Osteocyte (in vitro differentiated cells): ENCODE measurements around the gene RIMOC1. TPM values are rescaled to one million over a fixed set of nuclear protein-coding genes. Genes with fewer than 3 reads are reported as not detected.

Experiments used
- DNase-seq: peaks from one replicate; pipeline ENCODE4 v3.0.0; 2021; ENCODE audit warnings: mixed read lengths; ENCODE audit not compliant: unreplicated experiment; ENCODE audit errors: extremely low spot score
- H3K27ac Mint-ChIP-seq: one replicate; pipeline ENCODE4 v1.8.0; 2021; ENCODE audit warnings: mild to moderate bottlenecking, mixed read lengths; ENCODE audit not compliant: unreplicated experiment
- H3K27me3 Mint-ChIP-seq: one replicate; pipeline ENCODE4 v1.8.0; 2021; ENCODE audit warnings: mixed read lengths; ENCODE audit not compliant: unreplicated experiment
- H3K36me3 Mint-ChIP-seq: one replicate; pipeline ENCODE4 v1.8.0; 2021; ENCODE audit warnings: mixed read lengths; ENCODE audit not compliant: unreplicated experiment
- H3K4me1 Mint-ChIP-seq: one replicate; pipeline ENCODE4 v1.8.0; 2021; ENCODE audit warnings: mixed read lengths; ENCODE audit not compliant: unreplicated experiment
- H3K4me3 Mint-ChIP-seq: one replicate; pipeline ENCODE4 v1.8.0; 2021; ENCODE audit warnings: mild to moderate bottlenecking, moderate library complexity, mixed read lengths; ENCODE audit not compliant: unreplicated experiment
- H3K9me3 Mint-ChIP-seq: one replicate; pipeline ENCODE4 v1.8.0; 2021; ENCODE audit warnings: mixed read lengths; ENCODE audit not compliant: unreplicated experiment
- total RNA-seq: library from RNA; stranded (reverse); gene quantifications from 2 replicates; pipeline ENCODE4 v1.2.1, GENCODE V29; 2021
- TF ChIP-seq, protein P1 (sequence below): fragments of 200-600 bp; sonication (generic); IDR thresholded peaks from 2 replicates; pipeline ENCODE4 v1.5.0; 2021; ENCODE audit warnings: antibody characterized with exemption, mild to moderate bottlenecking, moderate library complexity

The RIMOC1 gene
- total RNA-seq, 1 donor from 2014 or later, result 43.6 TPM

DNA sequence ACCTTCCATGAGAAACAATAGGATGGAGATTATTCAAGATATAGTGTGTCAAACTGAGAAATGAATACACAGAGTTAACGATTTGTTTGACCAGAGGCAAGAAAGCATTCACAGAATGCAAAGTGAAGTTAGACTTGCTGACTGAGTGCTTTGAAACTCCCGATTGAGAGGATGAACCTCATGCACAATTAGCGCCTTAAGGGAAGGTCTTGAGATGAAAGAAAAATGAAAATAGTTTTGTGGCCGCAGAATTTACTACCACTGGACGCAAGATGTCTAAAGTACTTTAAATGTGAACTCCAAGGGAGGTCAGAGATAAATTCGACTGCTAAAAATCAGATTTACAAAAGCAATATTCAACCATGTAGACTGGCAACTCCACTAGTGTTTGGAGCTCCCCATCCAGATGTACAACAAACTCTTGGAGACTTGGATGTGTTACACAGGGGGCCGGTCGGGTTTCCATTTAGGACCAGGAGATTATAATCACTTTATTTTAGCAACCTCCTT lies 707 bp upstream of the RIMOC1 start:
- peak overlapping the region; percentile 100 for H3K4me3 Mint-ChIP-seq
- TF ChIP-seq, protein P1, sequence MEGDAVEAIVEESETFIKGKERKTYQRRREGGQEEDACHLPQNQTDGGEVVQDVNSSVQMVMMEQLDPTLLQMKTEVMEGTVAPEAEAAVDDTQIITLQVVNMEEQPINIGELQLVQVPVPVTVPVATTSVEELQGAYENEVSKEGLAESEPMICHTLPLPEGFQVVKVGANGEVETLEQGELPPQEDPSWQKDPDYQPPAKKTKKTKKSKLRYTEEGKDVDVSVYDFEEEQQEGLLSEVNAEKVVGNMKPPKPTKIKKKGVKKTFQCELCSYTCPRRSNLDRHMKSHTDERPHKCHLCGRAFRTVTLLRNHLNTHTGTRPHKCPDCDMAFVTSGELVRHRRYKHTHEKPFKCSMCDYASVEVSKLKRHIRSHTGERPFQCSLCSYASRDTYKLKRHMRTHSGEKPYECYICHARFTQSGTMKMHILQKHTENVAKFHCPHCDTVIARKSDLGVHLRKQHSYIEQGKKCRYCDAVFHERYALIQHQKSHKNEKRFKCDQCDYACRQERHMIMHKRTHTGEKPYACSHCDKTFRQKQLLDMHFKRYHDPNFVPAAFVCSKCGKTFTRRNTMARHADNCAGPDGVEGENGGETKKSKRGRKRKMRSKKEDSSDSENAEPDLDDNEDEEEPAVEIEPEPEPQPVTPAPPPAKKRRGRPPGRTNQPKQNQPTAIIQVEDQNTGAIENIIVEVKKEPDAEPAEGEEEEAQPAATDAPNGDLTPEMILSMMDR, result no peak
- peak overlapping the region; percentile 99 for H3K27ac Mint-ChIP-seq
- H3K9me3 Mint-ChIP-seq, result no peaks in the 10 kb centered on the region
- peaks cover 5% of the 10 kb centered on the region for H3K36me3 Mint-ChIP-seq
- H3K27me3 Mint-ChIP-seq, result peaks cover 10% of the 10 kb centered on the region
- no peak for DNase-seq
- H3K4me1 Mint-ChIP-seq, result peaks cover 27% of the 10 kb centered on the region

DNA sequence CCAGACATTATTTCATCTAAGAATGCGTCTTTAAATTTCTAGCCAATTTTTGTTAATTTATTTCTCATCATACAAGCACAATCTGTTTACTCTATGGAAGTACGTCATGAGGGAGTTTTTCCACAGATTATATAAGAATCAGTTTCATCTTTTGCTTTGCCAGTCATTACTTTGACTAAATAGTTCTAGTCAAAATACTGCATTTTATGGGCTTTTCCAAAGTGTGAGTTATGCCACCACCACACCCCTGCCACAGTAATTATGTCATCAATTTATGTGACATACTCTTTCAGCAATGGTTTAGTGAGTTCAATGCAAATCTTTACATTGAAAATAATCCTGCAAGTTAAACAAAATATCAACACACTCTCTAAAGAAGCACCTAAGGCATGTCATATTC lies 2.0 kb downstream of the RIMOC1 start:
- Mint-ChIP-seq H3K4me3 (no peak overlapping the region), H3K4me1 (peaks cover 27% of the 10 kb centered on the region), H3K36me3 (peaks cover 23% of the 10 kb centered on the region), H3K27me3 (peaks cover 2% of the 10 kb centered on the region), H3K27ac (no peak overlapping the region), H3K9me3 (no peaks in the 10 kb centered on the region)
- no peak for DNase-seq
- TF ChIP-seq, protein P1, result no peak

DNA sequence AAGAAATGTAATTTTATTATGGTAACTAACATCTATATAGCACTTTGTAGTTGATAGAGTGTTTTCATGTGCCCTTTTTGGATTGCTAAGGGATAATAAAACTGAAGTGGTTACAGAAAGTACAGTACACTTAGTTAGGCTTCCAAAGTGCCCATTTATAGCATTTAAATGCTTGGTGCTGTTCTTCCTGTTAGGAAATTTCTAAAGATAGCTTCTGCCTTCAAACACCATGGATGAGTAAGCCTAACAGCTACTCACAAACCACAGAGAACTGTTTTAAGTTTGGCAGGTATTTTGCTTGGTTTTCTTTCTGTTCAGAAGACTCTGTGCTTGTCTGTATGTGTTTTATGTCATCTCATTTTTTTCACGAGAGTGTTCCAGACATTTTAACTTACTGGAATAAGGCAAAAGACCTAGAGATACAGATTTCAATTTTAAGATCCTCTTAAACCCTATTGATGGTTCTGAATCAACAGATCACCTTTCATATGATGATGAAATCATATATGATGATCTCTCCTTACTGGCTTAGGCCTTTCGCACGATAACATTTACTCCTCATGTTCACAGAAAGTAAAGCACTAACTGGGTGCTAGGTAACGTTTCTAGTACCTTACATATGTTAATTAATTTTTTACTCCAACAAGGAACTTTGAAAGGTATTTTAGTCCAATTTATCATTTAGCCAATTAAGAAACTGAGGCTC lies 4.4 kb downstream of the RIMOC1 start:
- Mint-ChIP-seq H3K4me1 (peaks cover 23% of the 10 kb centered on the region), H3K27me3 (no peaks in the 10 kb centered on the region), H3K27ac (no peak overlapping the region), H3K9me3 (no peaks in the 10 kb centered on the region), H3K36me3 (peaks cover 40% of the 10 kb centered on the region), H3K4me3 (no peak overlapping the region)
- TF ChIP-seq, protein P1, result no peak
- no peak for DNase-seq

DNA sequence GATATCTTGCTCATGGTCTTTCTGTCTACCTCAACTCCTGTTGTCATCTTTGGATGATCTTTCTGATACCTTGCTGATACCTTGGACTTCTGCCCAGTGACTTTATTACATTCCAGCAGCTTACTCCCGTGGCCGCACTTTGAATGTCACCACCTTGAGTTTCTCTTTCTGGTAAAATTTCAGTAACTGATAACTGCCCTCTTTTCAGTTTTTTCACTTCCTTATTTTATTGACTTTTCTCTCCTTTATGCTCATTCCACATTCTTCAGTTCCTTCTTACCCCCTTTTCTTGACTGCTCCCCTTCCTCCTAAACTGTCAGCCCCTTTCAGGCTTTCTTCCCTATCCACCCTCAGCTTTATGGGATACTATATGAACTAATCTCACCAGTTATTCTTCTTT lies 14.0 kb downstream of the RIMOC1 start:
- Mint-ChIP-seq H3K4me3 (no peak overlapping the region), H3K27me3 (no peaks in the 10 kb centered on the region), H3K9me3 (no peaks in the 10 kb centered on the region), H3K27ac (no peak overlapping the region), H3K36me3 (peaks cover 56% of the 10 kb centered on the region), H3K4me1 (no peaks in the 10 kb centered on the region)
- TF ChIP-seq, protein P1, result no peak
- no peak for DNase-seq

DNA sequence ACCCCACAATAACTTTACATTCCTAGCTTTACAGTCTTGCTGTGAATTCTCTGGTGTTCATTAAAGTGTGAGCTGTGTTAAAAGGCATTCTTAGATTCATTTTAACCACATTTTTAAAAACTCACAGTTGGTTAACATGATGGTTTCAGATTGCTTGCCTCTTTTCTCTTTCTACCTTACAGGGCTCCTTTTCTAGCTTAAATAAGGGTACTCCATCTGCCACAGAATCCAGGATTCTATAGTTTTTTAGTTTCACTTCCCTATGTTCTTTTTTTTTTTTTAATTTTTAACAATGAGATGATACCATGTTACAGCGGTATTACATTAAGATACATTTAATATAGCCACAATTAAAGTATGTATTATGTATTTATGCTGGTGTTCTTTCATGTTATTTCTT lies 17.0 kb downstream of the RIMOC1 start:
- Mint-ChIP-seq H3K4me3 (no peak overlapping the region), H3K36me3 (peaks cover 40% of the 10 kb centered on the region), H3K27me3 (no peaks in the 10 kb centered on the region), H3K4me1 (peaks cover 4% of the 10 kb centered on the region), H3K9me3 (no peaks in the 10 kb centered on the region), H3K27ac (no peak overlapping the region)
- TF ChIP-seq, protein P1, result no peak
- no peak for DNase-seq
